ENCODE measurements around the gene SEMA3F. TPM values are rescaled to one million over a fixed set of nuclear protein-coding genes. Genes with fewer than 3 reads are reported as not detected.
A peak's percentile ranks its signal among the peaks of the same experiment; 100 is the strongest.

Gene SEMA3F
- total RNA-seq, 1 donor from 2014 or later = 33.5 TPM

- peak; percentile 97 for DNase-seq (ENCODE audit: low read depth)
Measured at GRCh38 chr3:50235716-50236483, 80.8 kb downstream of the SEMA3F start, which contains the start of gene GNAI2. GNAI2 (plus strand) TSS chr3:50236204; CDS start chr3:50236336, 132 bp downstream.

GRCh38 chr3:50236484-50237132, 81.5 kb downstream of the SEMA3F start:
- no peak for DNase-seq (ENCODE audit: low read depth)

GRCh38 chr3:50237133-50237651, 82.1 kb downstream of the SEMA3F start:
- DNase-seq (ENCODE audit: low read depth) = no peak

- peak; percentile 66 for DNase-seq (ENCODE audit: low read depth)
Measured at GRCh38 chr3:50237754-50238548, 82.8 kb downstream of the SEMA3F start.

- no peak for DNase-seq (ENCODE audit: low read depth)
Measured at GRCh38 chr3:50238549-50239026, 83.5 kb downstream of the SEMA3F start.

Other genes starting within 250 kb of the SEMA3F start
- gene MON1A, start 225.5 kb upstream of the SEMA3F start, total RNA-seq = 9.9 and 10.8 TPM in 2 replicates
- 26.6 and 58.4 TPM in 2 replicates for gene RBM6, start 215.2 kb upstream of the SEMA3F start, total RNA-seq
- 74.7 and 216 TPM in 2 replicates for gene RBM5, start 66.4 kb upstream of the SEMA3F start, total RNA-seq
- 0.05 TPM in 1 of 2 replicates, not detected in the other for gene GNAT1, start 36.3 kb downstream of the SEMA3F start, total RNA-seq
- gene SLC38A3, start 49.9 kb downstream of the SEMA3F start, total RNA-seq = 1.8 TPM in 1 of 2 replicates, not detected in the other
- 217 and 300 TPM in 2 replicates for gene GNAI2, start 80.9 kb downstream of the SEMA3F start, total RNA-seq
- gene SEMA3B, start 113.8 kb downstream of the SEMA3F start, total RNA-seq = 7.8 and 27.0 TPM in 2 replicates
- not detected in 2 replicates for gene LSMEM2, start 123.8 kb downstream of the SEMA3F start, total RNA-seq
- gene IFRD2, start 137.1 kb downstream of the SEMA3F start, total RNA-seq = 28.8 and 57.8 TPM in 2 replicates
- 13.5 and 15.1 TPM in 2 replicates for gene HYAL3, start 144.1 kb downstream of the SEMA3F start, total RNA-seq
- gene NAA80, start 144.1 kb downstream of the SEMA3F start, total RNA-seq = 2.8 and 6.4 TPM in 2 replicates
- gene HYAL1, start 148.2 kb downstream of the SEMA3F start, total RNA-seq = 7.3 and 22.8 TPM in 2 replicates
- 82.3 and 127 TPM in 2 replicates for gene HYAL2, start 167.4 kb downstream of the SEMA3F start, total RNA-seq
- gene TUSC2, start 172.9 kb downstream of the SEMA3F start, total RNA-seq = 16.0 and 21.2 TPM in 2 replicates
- 14.4 and 17.8 TPM in 2 replicates for gene RASSF1, start 185.5 kb downstream of the SEMA3F start, total RNA-seq
- 0.35 and 4.7 TPM in 2 replicates for gene ZMYND10, start 190.4 kb downstream of the SEMA3F start, total RNA-seq
- gene NPRL2, start 195.5 kb downstream of the SEMA3F start, total RNA-seq = 17.1 and 24.5 TPM in 2 replicates
- gene CYB561D2, start 195.5 kb downstream of the SEMA3F start, total RNA-seq = 31.4 and 45.7 TPM in 2 replicates
- 32.1 and 64.8 TPM in 2 replicates for gene TMEM115, start 204.2 kb downstream of the SEMA3F start, total RNA-seq